Lung microvascular endothelial cell (primary cell): ENCODE data around the gene FMNL2. TPM values are rescaled to one million over a fixed set of nuclear protein-coding genes. Genes with fewer than 3 reads are reported as not detected.

ENCODE experiments used
- DNase-seq, 2 donors: peaks; one replicate each; pipeline versions ENCODE4 v3.0.0 to v3.0.0-alpha.2; 2010; ENCODE audit warnings: low read depth in 2 of 2
- total RNA-seq: library from RNA; depleted of rRNA; stranded (reverse); fragments of >200 nt; gene quantifications from 2 replicates; pipeline ENCODE4 v1.2.1, GENCODE V29; 2014

Gene FMNL2
- total RNA-seq, 1 donor from 2014 or later, result 48.4 TPM

GRCh38 chr2:152425765-152426727 lies 91.1 kb downstream of the FMNL2 start:
- no peak for DNase-seq

GRCh38 chr2:152426801-152427200 lies 91.8 kb downstream of the FMNL2 start:
- DNase-seq, result no peak

DNA sequence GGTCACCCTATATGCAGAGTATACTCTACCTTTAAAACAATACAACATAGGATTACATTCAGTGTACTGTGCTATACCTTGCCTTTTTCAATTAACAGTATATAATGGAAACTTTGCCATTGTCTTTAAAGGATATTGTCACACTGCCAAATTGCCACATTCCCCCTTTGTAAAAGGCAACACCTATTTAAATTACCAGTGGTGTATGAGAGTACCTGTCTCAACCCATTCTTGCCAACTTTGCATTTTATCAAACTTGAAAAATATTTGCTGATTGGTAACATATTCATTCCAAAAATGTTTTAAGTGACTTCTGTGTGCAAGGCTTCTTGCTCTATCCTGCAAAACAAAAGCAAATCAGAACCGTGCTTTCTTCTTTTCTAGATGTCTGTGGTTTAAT lies 92.9 kb downstream of the FMNL2 start:
- DNase-seq, result peak in 1 of 2 donors; percentile 56

DNA sequence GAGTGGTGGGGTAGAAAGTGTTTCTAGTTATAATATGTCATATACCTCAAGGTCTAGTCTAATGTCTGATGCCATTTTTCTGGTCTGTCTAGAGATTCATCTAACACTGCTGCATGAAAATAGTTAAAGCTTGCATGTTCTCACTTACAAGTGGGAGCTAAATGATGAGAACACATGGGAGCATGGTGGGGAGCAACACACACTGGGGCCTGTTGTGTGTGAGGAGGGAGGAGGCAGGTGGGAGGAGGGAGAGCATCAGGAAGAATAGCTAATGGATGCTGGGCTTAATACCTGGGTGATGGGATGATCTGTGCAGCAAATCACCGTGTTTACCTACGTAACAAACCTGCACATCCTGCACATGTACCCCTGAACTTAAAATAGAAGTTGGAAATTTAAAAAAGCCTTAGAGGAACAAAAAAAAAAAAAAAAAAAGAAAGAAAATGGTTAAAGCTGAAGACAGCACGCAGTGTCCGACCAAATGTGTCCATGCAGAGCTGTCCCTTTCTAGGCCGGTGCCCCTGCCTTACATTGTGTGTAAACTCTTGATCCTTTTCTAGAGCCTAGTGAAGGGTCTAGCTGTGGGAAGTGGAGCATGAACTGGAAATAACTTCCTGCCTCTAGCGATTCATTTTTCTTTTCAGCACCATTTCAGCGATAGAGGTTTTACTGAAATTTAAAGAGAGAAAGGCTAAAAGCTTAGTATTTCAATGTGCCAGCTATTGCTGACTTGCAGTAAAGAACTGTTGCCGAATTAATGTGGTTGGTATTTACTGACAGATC lies 94.0 kb downstream of the FMNL2 start:
- no peak for DNase-seq

- no peak for DNase-seq
These were observed 95.9 kb downstream of the FMNL2 start for GRCh38 chr2:152430876-152431275.

DNA sequence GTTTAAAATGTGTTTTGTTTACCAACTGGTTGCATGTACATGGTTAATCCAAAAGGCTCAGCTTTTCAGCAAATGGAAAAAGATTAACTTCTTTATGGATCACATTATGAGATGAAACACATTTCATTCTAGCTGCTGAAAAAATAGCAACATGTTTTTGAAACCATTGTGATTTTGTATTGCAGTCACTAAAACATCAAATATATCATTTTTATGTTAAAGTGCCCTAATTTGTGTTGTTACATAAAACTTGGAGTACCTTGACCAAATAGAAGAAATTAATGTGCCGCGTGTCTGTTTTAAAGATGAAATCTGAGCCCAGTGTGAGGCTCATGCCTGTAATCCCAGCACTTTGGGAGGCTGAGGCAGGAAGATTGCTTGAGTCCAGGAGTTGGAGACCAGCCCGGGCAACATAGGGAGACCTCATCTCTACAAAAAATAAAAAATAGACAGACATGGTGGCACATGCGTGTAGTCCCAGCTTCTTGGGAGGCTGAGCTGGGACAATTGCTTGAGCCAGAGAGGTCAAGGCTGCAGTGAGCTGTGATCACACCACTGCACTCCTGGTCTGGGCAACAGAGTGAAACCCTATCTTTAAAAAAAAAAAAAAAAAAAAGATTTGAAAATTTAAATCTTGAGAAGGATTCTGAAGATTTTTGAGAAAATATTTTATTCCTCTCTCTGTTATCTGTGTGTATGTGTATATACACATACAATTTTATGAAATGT lies 96.6 kb downstream of the FMNL2 start:
- DNase-seq, result no peak

- DNase-seq, result peak; percentile 66 to 88
These were observed 97.3 kb downstream of the FMNL2 start for GRCh38 chr2:152432206-152432653.

DNA sequence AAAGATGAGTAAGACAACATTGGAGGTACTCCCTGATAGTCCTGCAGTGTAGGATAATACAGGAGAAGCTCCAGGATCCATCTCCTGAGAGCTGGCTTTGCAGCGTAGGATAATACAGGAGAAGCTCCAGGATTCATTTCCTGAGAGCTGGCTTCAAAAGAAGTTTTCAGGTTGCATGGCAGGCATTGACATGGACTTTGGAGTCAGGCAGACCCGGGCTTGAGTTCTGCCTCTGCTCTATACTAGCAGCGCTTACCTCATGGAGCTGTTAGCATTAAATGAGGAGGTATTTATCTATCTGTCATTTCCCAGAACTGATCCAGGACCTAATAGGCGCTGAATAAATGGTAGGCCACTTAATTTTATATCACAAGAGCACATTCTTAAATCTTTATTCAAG lies 97.8 kb downstream of the FMNL2 start:
- no peak for DNase-seq

DNA sequence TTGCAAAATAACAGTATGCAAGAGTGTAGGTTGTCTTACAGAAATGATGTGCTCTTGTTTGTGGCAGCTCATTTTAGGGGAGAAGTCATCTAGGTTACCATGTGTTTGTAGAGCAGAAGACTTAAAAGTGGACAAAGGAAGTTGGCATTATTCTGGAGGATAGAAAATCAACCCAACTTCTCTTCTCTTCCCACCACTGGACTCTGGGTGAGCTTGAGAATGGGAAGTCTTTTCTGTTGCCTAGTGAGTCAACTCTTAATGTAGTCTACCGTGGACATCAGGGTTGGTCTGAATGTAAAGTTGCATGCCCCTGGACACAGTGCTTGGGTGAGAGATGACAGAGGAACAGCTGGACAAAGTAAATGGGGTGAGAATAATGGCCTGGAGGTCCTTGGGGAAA lies 98.3 kb downstream of the FMNL2 start:
- no peak for DNase-seq

GRCh38 chr2:152433791-152434190 lies 98.8 kb downstream of the FMNL2 start:
- no peak for DNase-seq

DNA sequence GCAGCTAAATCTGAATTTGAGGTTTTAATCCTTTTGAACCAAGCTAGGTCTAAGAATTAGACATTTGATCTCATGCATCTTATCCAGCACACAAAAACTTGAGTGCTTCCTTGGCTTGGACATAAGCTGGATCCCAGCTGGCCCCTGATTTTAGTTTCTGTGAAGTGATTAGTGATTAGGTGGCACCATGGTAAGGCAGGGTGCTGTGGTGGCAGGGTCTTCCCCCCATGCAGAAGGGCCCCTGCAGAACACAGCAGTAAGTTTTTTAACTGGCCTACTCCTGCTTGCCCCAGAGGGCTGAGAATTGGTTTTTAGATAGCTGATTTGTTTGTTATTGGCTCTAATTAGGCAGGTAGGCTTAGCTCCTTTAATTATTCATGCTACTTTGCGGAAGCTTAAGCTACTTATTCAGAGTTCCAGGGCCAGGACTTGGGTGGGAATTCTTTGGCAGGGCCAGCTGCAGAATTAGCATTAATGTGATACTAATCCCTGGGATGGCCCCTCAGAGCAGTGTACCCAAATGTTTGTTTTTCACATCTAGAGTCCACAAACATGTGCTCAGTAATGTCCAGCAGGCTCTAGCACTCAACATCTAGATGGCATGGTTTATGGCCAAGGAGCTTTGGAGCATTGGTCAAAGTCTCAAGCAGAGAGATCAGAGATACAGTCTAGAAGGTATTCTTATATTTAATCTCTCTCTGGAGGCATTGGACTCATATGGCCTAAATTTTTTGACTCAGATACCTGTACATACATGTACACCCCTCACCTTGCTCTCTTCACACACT lies 99.6 kb downstream of the FMNL2 start:
- DNase-seq, result no peak

DNA sequence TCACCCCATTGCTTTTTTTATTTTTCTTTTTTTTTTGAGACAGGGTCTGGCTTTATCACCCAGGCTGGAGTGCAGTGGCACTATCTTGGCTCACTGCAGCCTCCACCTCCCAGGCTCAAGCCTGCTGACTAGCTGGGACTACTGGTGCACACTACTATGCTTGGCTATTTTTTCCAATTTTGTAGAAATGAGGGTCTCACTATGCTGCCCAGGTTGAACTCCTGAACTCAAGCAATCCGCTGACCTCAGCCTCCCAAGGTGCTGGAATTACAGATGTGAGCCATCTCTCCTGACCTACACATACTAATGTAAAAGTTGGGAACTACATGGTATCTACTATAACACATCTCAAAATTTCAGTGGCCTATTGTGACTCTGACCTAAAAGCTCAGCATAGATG lies 101.2 kb downstream of the FMNL2 start:
- no peak for DNase-seq

- DNase-seq, result no peak
These were observed 102.5 kb downstream of the FMNL2 start for GRCh38 chr2:152437276-152438108.

DNA sequence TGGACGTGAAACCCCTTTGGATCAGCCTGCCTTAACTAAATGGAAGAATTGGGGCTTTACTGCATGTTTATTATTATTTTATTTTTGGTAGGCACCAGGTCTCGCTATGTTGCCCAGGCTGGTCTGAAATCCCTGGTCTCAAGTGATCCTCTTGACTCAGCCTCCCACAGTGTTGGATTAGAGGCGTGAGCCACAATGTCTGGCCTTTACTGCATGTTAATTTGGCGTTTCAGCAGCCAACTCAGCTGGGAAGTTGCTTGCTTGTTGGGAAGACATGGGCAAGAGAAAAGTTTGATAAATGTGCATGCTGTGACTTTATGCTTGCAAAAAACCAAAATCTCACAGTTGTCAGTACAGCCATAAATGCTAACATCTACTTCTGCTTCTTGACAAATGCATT lies 105.1 kb downstream of the FMNL2 start:
- no peak for DNase-seq

DNA sequence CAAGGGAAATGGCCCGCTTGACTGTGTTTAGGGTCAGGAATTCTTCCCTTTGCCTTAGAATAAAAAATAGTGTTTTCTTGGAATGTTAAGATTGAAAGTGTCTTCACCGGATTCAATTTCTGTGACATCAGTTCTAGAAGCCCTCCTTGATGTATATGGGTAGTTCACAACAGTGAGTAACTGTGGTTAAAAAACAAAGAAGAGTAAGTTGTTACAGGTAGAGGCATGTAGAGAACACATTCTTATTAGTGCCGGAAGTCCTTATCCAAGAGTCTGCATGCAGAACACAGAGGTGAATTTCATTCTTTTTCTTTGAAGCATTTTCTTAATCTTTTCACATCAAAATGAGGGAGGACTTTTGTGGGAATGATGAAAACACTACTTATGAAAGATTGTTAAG lies 105.5 kb downstream of the FMNL2 start:
- DNase-seq, result no peak

DNA sequence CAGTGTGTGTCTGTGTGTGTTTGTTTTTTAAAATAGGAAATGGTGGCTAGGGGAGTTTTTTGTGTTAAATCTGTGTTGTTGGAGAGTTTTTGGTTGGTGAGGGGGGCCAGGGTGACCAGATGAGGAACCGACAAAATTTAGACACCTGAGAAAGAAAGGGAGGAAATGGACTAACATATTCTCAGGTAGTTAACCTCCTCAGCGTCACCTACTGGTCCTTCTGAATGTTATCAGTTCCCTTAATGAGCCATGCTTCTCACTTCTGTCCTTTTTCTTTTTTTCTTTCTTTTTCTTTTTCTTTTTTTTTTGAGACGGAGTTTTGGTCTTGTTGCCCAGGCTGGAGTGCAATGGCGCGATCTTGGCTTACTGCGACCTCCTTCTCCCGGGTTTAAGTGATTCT lies 107.0 kb downstream of the FMNL2 start:
- no peak for DNase-seq

DNA sequence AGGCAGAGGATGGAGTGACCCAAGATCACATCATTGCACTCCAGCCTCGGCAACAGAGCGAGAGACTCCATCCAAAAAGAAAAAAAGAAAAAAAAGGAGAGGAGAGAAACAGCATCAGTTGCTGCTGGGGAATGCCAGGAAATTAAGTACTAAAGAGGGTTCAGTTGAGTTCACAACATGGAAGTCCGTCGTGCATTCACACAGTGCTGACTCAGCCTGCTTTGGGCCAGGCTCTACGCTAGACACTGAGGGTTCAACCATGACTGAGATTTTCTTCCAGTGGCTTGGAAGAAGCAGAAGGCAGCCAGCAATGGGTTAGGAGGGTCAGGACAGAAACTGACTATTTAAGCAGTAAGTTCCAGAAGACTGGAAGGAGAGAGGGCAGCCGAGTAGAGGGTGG lies 108.8 kb downstream of the FMNL2 start:
- peak; percentile 10 to 26 for DNase-seq

GRCh38 chr2:152444448-152444847 lies 109.5 kb downstream of the FMNL2 start:
- DNase-seq, result no peak

GRCh38 chr2:152445375-152445774 lies 110.4 kb downstream of the FMNL2 start:
- no peak for DNase-seq

- peak; percentile 38 to 69 for DNase-seq
These were observed 110.8 kb downstream of the FMNL2 start for GRCh38 chr2:152445791-152446201.
